ENCODE results near the gene RENBP. TPM values are rescaled to one million over a fixed set of nuclear protein-coding genes. Genes with fewer than 3 reads are reported as not detected.

Gene RENBP
- polyA plus RNA-seq, 3 donors from 2014 or later, result 0.93 to 3.1 TPM; not detected in 1

DNA sequence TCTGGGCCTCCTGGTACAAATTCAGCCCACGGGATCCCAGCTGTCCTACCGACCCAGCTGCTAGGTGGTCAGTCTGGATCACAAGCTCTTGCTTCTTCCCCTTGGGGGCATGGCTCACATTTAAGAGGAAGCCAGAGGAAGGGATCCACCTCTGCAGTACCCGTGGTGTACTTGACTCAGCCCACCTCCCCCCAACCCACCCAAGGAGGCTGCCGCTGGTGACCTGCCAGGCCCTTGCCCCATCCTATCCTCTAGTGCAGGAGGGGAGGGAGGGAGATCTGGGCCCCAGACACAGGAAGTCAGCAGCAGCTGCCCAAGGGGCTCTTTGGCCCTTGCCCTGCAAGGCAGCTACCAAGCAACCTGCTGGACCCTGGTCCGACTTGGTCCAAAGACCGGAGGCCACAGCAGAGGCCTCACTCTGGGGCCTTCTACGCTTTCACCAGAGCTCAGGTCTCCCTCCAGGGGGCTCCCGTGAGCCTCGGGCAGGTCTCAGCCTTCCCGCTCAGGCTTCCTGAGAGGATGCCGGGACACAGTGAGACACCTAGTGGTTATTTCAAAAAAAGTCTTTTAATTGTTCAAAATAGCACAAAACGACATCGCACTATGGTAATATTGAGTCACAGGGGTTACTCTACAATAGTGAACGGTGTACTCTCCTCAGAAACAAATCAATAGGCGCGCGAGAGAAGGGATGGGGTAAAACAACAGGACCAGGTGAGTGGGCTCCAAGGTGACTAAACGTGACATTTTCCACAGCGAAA, 2.7 kb upstream of the RENBP start:
- Mint-ChIP-seq H3K9me3 (no peaks in the 10 kb centered on the region), H3K4me3 (peak overlapping the region; percentile 34 to 79 (median 68)), H3K27ac (peak overlapping the region; percentile 79 to 97 (median 93)), H3K36me3 (peaks cover 0 to 27% (median 9%) of the 10 kb centered on the region in 3 donors), H3K27me3 (ENCODE audit: low read depth in 3 of 3) (peaks cover 0 to 10% (median 4%) of the 10 kb centered on the region in 3 donors), H3K4me1 (peaks cover 24 to 32% of the 10 kb centered on the region in 2 donors)
- DNase-seq, result peak; percentile 71 to 76 (median 72)

DNA sequence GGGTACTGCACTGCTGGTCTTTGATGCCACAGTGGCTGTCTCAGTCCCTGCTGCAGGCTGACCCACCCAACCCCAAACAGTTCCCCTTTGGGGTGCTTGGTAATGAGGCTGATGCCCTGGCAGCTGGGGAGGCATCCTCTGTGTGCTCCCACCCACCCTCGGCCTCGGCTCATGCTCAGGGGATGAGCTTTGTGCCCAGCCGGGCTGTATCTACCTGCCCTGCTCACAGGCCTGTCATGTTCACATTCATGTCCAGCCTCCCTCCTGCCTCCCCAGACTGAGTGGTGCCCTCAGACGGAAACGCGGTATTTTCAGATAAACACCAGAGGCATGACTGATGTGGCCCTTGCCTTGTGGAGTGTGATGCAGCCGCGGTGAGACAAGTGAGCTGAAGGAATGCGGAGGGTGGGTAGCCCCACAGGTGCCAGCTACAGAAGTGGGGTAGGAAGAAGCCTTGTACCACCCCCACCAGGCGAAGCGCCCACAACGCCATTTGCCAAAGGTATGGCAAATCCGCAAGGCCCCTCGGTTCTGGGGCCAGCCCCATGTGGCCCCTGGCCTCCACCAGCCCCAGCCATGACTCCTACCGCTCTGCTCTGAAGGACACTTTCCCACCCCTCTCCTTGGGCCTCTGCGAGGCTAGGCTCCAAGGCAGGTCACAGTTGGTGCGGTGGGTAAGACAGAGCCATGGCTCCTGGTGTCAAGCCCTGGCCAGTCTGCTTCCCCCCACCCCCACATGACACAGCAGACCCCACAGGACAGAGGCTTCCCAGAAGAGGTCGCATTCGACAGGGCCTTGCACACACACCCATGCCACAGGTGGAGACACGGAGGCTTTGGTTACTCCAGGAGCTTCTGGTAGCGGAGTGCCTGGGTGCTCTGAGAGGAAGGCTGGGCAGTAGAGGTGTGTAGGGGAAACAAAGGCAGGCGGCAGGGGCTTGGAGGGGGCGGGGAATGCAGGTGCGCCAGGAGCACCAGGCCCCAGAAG, 1.8 kb upstream of the RENBP start:
- H3K36me3 Mint-ChIP-seq, result peaks cover 0 to 24% (median 9%) of the 10 kb centered on the region in 3 donors
- peaks cover 0 to 10% (median 5%) of the 10 kb centered on the region in 3 donors for H3K27me3 Mint-ChIP-seq (ENCODE audit: low read depth in 3 of 3)
- DNase-seq, result no peak
- H3K4me3 Mint-ChIP-seq, result no peak overlapping the region
- H3K27ac Mint-ChIP-seq, result peak overlapping the region in 2 of 6 donors; percentile 46 to 60
- no peaks in the 10 kb centered on the region for H3K9me3 Mint-ChIP-seq
- H3K4me1 Mint-ChIP-seq, result peaks cover 26 to 34% of the 10 kb centered on the region in 2 donors

DNA sequence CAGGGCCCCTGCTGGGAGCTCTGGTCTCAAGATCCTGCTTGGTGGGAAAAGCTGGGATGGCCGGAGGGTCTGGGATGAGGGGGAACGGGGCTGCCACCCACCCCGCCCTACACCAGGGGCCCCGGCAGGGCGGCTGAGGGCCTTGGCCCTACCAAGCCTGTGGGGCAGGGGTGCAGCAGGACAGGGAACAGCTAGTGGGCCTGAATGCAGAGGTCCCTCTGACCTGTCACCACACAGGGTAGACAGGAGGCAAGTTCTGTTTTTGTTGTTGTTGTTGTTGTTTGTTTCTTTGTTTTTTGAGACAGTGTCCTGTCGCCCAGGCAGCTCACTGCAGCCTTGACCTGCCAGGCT, 332 bp upstream of the RENBP start:
- peaks cover 0 to 8% (median 7%) of the 10 kb centered on the region in 3 donors for H3K27me3 Mint-ChIP-seq (ENCODE audit: low read depth in 3 of 3)
- no peaks in the 10 kb centered on the region for H3K9me3 Mint-ChIP-seq
- no peak for DNase-seq
- H3K27ac Mint-ChIP-seq, result peak overlapping the region in 2 of 6 donors; percentile 55 to 64
- H3K4me3 Mint-ChIP-seq, result peak overlapping the region in 4 of 5 donors; percentile 21 to 76 (median 52)
- H3K36me3 Mint-ChIP-seq, result peaks cover 0 to 13% (median 4%) of the 10 kb centered on the region in 3 donors
- H3K4me1 Mint-ChIP-seq, result peaks cover 30 to 31% of the 10 kb centered on the region in 2 donors

DNA sequence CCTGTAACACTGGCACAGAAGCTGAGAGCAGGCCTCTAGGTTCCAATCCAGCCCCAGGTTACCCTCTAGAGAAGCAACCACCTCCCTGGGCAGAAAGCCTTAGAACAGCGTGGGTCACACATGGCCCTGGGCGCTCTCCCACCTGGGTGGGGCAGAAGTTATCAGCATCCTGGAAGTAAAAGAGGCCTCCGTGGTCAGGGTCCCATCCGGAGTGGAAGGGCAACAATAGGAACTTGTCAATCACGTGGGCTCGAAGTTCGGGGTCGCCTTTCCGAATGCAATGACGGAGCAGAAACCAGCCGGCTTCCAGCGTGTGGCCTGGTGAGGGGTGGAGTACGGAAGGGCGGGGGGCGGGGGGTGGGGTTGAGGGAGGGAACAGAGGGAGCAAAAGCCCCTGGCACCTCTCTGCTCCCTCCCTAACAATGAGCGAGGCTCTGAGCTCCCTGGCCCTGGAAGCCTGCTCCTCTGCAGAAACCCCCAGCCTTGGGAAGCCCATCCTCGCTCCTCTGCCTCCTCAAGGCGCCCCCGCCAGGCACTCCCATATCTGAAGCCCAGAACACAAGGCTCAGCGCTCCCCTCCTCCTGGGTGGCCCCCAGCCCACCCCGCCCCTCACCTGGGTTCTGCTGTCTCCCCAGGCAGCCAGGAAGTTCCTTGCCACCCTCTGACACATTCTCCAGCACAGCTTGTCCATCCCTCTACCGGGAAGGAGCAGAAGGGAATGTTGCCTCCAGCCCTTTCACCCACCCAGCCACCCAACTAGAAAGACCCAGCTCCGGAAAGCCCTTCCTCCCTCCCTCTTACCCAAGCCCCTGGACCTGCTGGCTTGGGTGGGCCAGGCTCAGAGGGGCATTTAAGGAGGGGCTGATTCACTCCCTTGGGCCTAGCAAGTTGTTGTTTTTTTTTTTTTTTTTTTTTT, 2.8 kb downstream of the RENBP start:
- peaks cover 5 to 15% of the 10 kb centered on the region in 2 donors for H3K4me1 Mint-ChIP-seq
- H3K4me3 Mint-ChIP-seq, result peak overlapping the region in 3 of 5 donors; percentile 54 to 69 (median 55)

DNA sequence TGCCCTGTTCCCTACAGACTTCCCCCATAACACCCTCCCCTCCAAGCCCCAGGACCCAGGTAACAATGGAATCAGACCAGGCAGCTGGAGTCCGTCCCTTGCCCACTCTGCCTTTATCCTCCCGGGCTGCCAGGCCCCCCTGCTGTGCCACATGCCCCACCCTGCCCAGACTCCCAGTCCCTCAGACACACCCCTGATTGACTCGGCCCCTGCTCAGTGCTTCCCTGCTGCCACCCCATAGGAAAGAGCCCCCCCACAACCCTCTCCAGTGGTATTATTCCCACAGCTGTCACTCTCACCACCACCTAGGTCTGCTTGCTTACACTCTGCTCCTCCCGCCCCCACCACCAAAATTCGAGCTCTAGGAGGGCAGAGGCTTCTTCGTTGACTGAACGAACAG, 4.9 kb downstream of the RENBP start:
- H3K27ac Mint-ChIP-seq, result no peak overlapping the region
- no peaks in the 10 kb centered on the region for H3K36me3 Mint-ChIP-seq
- peaks cover 5 to 15% of the 10 kb centered on the region in 2 donors for H3K4me1 Mint-ChIP-seq
- no peak for DNase-seq
- no peaks in the 10 kb centered on the region for H3K9me3 Mint-ChIP-seq
- H3K27me3 Mint-ChIP-seq (ENCODE audit: low read depth in 3 of 3), result peaks cover 0 to 7% (median 0%) of the 10 kb centered on the region in 3 donors
- no peak overlapping the region for H3K4me3 Mint-ChIP-seq

More for the DNA sequence above, 2.8 kb downstream of the RENBP start:
- Mint-ChIP-seq H3K9me3 (no peaks in the 10 kb centered on the region), H3K36me3 (no peaks in the 10 kb centered on the region), H3K27me3 (ENCODE audit: low read depth in 3 of 3) (peaks cover 0 to 9% (median 0%) of the 10 kb centered on the region in 3 donors), H3K27ac (no peak overlapping the region)
- DNase-seq, result no peak

DNA sequence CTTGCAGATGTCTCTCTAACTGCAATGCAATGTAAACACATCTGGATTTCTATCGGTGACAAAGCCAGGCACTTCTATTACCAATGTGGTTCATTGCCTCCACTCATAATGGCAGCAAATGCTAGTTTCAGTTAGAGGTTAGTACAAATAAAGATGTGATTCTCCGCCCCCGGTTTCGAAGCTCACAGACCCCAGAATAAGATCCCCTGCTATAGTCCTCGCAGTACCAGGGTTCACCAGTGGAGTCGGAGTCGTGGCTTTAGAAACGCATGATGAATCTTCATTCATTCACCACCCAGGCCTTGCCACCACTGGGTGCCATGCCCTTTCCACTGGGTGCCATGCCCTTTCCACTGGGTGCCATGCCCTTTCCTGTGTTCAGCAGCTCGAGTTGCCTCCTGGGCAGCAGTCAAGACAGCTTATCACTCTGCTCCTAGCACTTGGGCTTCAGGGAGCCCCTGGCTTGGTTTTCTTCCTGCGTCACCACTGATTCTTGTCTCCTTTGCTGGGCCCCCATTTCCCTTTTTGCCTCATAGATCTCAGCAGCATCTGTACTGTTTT, 6.1 kb downstream of the RENBP start:
- H3K4me3 Mint-ChIP-seq, result no peak overlapping the region
- peaks cover 14 to 20% of the 10 kb centered on the region in 2 donors for H3K4me1 Mint-ChIP-seq
- H3K36me3 Mint-ChIP-seq, result no peaks in the 10 kb centered on the region
- H3K27me3 Mint-ChIP-seq (ENCODE audit: low read depth in 3 of 3), result peaks cover 0 to 8% (median 0%) of the 10 kb centered on the region in 3 donors
- no peak for DNase-seq
- H3K9me3 Mint-ChIP-seq, result no peaks in the 10 kb centered on the region
- H3K27ac Mint-ChIP-seq, result no peak overlapping the region

DNA sequence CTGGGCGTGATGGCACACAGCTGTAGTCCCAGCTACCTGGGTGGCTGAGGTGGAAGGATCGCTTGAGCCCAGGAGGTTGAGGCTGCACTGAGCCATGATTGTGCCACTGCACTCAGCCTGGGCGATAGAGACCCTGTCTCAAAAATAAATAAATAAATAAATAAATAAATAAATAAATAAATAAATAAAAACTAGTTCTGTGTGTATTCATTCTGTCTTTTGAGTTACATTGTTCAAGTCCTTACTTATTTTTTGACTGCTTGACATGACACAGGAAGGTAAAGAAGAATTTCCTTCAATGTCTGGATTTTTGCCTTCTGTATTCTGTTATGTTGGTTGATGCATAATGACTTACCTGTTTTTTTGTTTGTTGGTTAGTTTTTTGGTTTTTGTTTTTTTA, 7.4 kb downstream of the RENBP start:
- Mint-ChIP-seq H3K4me3 (no peak overlapping the region), H3K36me3 (no peaks in the 10 kb centered on the region), H3K27me3 (ENCODE audit: low read depth in 3 of 3) (peaks cover 0 to 8% (median 0%) of the 10 kb centered on the region in 3 donors), H3K4me1 (peaks cover 14 to 20% of the 10 kb centered on the region in 2 donors), H3K9me3 (no peaks in the 10 kb centered on the region), H3K27ac (peak overlapping the region in 1 of 6 donors; percentile 62)
- DNase-seq, result no peak

DNA sequence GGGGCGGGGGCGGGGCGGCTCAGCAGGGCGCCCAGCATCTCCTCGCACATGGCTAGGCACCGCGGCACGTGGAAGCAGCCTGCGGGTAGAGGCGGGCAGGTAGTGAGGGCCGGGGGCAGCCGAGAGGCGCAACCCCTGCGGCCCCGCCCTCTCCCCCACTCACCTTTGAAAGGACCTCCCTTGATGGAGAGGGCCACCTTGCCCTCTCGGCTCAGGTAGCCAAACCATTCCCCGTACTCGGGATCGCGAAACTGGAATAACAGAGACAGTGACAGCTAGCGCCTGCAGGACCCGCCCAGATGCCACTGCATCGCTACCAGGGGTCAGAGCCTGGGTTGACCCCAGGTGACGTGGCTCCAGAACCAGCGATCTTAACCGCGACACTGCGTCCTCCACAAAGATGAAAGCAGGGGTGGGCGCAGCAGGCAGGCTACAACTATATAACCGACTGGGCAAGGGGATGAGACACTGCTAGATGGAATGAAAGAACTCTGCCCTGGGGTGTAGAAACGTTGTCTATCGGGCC, 9.1 kb downstream of the RENBP start:
- peaks cover 0 to 3% (median 3%) of the 10 kb centered on the region in 3 donors for H3K36me3 Mint-ChIP-seq
- no peaks in the 10 kb centered on the region for H3K9me3 Mint-ChIP-seq
- H3K27ac Mint-ChIP-seq, result peak overlapping the region in 4 of 6 donors; percentile 50 to 66 (median 60)
- peaks cover 9 to 16% of the 10 kb centered on the region in 2 donors for H3K4me1 Mint-ChIP-seq
- H3K4me3 Mint-ChIP-seq, result peak overlapping the region; percentile 33 to 74 (median 73)
- peaks cover 0 to 10% (median 0%) of the 10 kb centered on the region in 3 donors for H3K27me3 Mint-ChIP-seq (ENCODE audit: low read depth in 3 of 3)
- no peak for DNase-seq

DNA sequence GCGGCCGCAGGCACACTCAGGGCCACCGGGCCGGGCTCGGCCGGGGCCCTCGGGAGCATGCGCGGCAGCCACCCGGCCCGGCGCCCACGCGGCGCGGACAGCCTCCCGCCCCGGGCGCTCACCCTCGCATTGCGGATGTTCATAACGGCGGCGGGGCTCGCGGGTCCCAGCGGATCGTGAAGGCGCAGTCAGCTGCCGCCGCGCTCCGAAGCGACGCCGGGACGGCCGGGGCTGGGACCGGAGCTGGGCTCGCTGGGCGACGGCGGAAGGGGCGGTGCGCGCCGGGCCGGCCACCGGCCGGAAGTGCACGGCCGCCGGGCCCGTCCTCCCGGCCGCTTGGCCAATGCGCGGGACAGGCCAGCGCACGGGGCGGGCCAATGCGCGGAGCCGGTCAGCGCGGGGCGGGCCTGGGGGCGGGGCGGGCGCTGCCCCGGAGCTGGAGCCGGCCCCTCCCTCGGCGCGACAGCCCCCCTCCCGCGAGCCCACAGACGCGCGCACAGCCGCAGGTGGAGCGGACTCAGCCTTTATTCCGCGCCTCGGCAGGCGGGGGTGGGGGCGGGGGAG, 9.6 kb downstream of the RENBP start, which contains the start of gene NAA10:
NAA10 (minus strand) TSS at position 276 of the 564 bp plus-strand sequence; CDS start at position 143, 133 bp downstream.
- peak; percentile 70 to 79 (median 77) for DNase-seq
- Mint-ChIP-seq H3K27me3 (ENCODE audit: low read depth in 3 of 3) (peaks cover 0 to 9% (median 0%) of the 10 kb centered on the region in 3 donors), H3K9me3 (no peaks in the 10 kb centered on the region), H3K4me3 (peak within 1 kb of the TSS; percentile 82 to 88 (median 85)), H3K36me3 (peaks cover 0 to 3% (median 3%) of the 10 kb centered on the region in 3 donors), H3K27ac (peak within 1 kb of the TSS in 5 of 6 donors; percentile 67 to 83 (median 80)), H3K4me1 (peaks cover 9 to 16% of the 10 kb centered on the region in 2 donors)

DNA sequence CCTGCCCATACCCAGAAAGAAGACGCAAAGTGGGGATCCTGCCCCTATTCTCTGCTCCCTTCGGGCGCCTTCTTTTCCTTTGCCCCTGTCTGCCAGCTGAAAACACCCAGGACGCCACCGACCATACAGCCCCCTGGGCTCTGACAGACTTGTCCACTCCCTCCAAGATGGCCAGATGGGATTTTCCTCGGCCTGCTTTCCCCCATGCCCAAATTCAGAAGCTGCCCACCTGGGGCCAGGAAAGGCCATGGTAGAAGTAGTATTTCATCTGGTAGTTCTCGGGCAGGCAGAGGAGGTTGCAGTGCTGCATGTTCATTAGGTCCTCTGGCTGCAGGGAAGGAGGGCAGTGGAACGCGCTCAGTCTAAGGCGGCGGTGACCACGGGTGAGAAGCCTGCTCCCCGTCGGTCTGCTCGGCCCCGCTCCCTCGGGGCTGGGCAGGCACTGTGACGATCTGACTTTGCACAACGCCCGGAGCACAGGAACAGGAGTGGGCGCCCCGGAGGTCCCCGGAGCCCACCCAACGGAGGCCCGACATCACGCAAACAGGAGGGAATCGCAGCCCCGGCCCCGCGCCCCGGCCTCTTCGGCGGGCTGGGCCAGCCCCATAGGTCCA, 10.2 kb downstream of the RENBP start:
- peaks cover 0 to 3% (median 3%) of the 10 kb centered on the region in 3 donors for H3K36me3 Mint-ChIP-seq
- H3K27ac Mint-ChIP-seq, result peak overlapping the region in 5 of 6 donors; percentile 67 to 83 (median 80)
- DNase-seq, result no peak

DNA sequence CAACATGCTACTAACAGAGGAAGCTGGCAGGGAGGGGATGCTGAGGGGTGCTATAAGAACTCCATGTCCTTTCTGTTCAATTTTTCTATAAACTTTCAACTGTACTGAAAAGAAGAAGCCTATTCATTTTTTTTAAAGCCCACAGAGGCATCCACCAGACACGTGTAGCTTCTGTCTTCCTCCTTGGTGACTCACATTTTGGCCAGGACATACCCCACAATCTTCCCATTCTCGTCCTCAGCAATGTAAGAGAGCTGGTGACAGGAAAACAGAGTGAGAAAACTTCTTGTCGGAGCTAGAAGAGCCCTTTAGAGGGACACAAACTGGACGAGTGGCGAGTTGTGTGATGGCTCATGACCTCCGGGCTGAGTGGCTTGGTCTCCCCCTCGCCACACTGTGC, 10.7 kb downstream of the RENBP start:
- Mint-ChIP-seq H3K27me3 (ENCODE audit: low read depth in 3 of 3) (peaks cover 0 to 6% (median 0%) of the 10 kb centered on the region in 3 donors), H3K9me3 (no peaks in the 10 kb centered on the region), H3K27ac (peak overlapping the region in 5 of 6 donors; percentile 67 to 83 (median 80)), H3K4me3 (peak overlapping the region; percentile 82 to 88 (median 85)), H3K36me3 (peaks cover 0 to 3% (median 3%) of the 10 kb centered on the region in 3 donors), H3K4me1 (peaks cover 16 to 21% of the 10 kb centered on the region in 2 donors)
- no peak for DNase-seq

More for the DNA sequence above, 10.2 kb downstream of the RENBP start:
- H3K27me3 Mint-ChIP-seq (ENCODE audit: low read depth in 3 of 3), result peaks cover 0 to 6% (median 0%) of the 10 kb centered on the region in 3 donors
- H3K9me3 Mint-ChIP-seq, result no peaks in the 10 kb centered on the region
- peaks cover 11 to 17% of the 10 kb centered on the region in 2 donors for H3K4me1 Mint-ChIP-seq
- peak overlapping the region; percentile 82 to 88 (median 85) for H3K4me3 Mint-ChIP-seq

Data from immature natural killer cell (primary cell).